Karpas-422 (cell line): ENCODE results near the gene PER1. TPM values are rescaled to one million over a fixed set of nuclear protein-coding genes. Genes with fewer than 3 reads are reported as not detected.

Source experiments
- DNase-seq: peaks from one replicate; pipeline ENCODE4 v3.0.0-alpha.2; 2015
- H2AFZ ChIP-seq: fragments of 200-600 bp; sonication (generic); 2 replicates; pipeline ENCODE4 v1.6.1; 2014; ENCODE audit warnings: antibody characterized with exemption, low read length, mixed read lengths
- H3K27ac ChIP-seq: fragments of 200-600 bp; sonication (generic); 2 replicates; pipeline ENCODE4 v1.5.1; 2014; ENCODE audit warnings: mild to moderate bottlenecking, low read length, moderate library complexity
- H3K27me3 ChIP-seq: fragments of 200-600 bp; sonication (generic); 2 replicates; pipeline ENCODE4 v1.6.1; 2014; ENCODE audit warnings: low read length, mixed read lengths
- H3K36me3 ChIP-seq: fragments of 200-600 bp; sonication (generic); 2 replicates; pipeline ENCODE4 v1.6.1; 2014; ENCODE audit warnings: low read length, mixed read lengths; ENCODE audit not compliant: insufficient read depth
- H3K4me1 ChIP-seq: fragments of 200-600 bp; sonication (generic); 2 replicates; pipeline ENCODE4 v1.6.1; 2014; ENCODE audit warnings: mild to moderate bottlenecking, low read length, mixed read lengths
- H3K4me2 ChIP-seq: fragments of 200-600 bp; sonication (generic); 2 replicates; pipeline ENCODE4 v1.6.1; 2014; ENCODE audit warnings: low read length, low read depth, mild to moderate bottlenecking; ENCODE audit not compliant: poor library complexity, severe bottlenecking
- H3K4me3 ChIP-seq: fragments of 200-600 bp; sonication (generic); 2 replicates; pipeline ENCODE4 v1.5.1; 2014; ENCODE audit warnings: mild to moderate bottlenecking, antibody characterized with exemption, low read length, mixed read lengths
- H3K79me2 ChIP-seq: fragments of 200-600 bp; sonication (generic); 2 replicates; pipeline ENCODE4 v1.6.1; 2014; ENCODE audit warnings: mild to moderate bottlenecking, low read length, mixed read lengths
- H3K9ac ChIP-seq: fragments of 200-600 bp; sonication (generic); 2 replicates; pipeline ENCODE4 v1.6.0; 2014; ENCODE audit warnings: low read length
- H3K9me2 ChIP-seq: fragments of 200-600 bp; sonication (generic), shearing (Covaris generic); replicated peaks from 2 replicates; pipeline ENCODE4 v1.6.0; 2014; ENCODE audit warnings: mild to moderate bottlenecking, low read length, moderate library complexity; ENCODE audit not compliant: insufficient read depth
- H3K9me3 ChIP-seq: fragments of 300-700, 200-600 bp; sonication (generic); 2 replicates; pipeline ENCODE4 v1.6.1; 2014; ENCODE audit warnings: low read length, mixed read lengths
- H4K20me1 ChIP-seq: fragments of 200-600 bp; sonication (generic); 2 replicates; pipeline ENCODE4 v1.6.1; 2014; ENCODE audit warnings: mild to moderate bottlenecking, antibody characterized with exemption, low read length, low read depth; ENCODE audit not compliant: insufficient read depth
- total RNA-seq: library from RNA; depleted of rRNA; stranded (reverse); fragments of >200 nt; shearing (Covaris generic); gene quantifications from 2 replicates; pipeline ENCODE4 v1.2.3, GENCODE V29; 2014; ENCODE audit warnings: low replicate concordance

The PER1 gene
- total RNA-seq, 1 experiment from 2014 or later = 24.0 TPM

- Histone ChIP-seq H4K20me1 (peaks cover 13% of the 10 kb centered on the region), H3K79me2 (peaks cover 43% of the 10 kb centered on the region), H3K36me3 (0 out of 2 replicates have a peak, but pooled peaks cover 3% of the 10 kb centered on the region), H3K27me3 (no peaks in the 10 kb centered on the region), H3K4me1 (peaks cover 55% of the 10 kb centered on the region), H3K9me2 (no peaks in the 10 kb centered on the region), H2AFZ (no peak overlapping the region), H3K27ac (no peak overlapping the region), H3K4me3 (no peak overlapping the region; the same call in 1 of the 2 replicates), H3K9ac (no peak overlapping the region; the same call in 1 of the 2 replicates), H3K4me2 (peak overlapping the region; percentile 97), H3K9me3 (no peaks in the 10 kb centered on the region)
- no peak for DNase-seq
Measured at GRCh38 chr17:8153031-8153451, 837 bp upstream of the PER1 start.

- Histone ChIP-seq H3K9ac (peak overlapping the region; percentile 94), H2AFZ (peak overlapping the region; percentile 39; the same call in 1 of the 2 replicates), H3K4me3 (peak overlapping the region; percentile 88), H3K27ac (peak overlapping the region; percentile 60), H3K27me3 (no peaks in the 10 kb centered on the region), H3K4me1 (peaks cover 50% of the 10 kb centered on the region), H3K79me2 (peaks cover 43% of the 10 kb centered on the region), H4K20me1 (peaks cover 13% of the 10 kb centered on the region), H3K36me3 (0 out of 2 replicates have a peak, but pooled peaks cover 3% of the 10 kb centered on the region), H3K9me2 (no peaks in the 10 kb centered on the region), H3K4me2 (peak overlapping the region; percentile 97), H3K9me3 (no peaks in the 10 kb centered on the region)
- peak; percentile 68 for DNase-seq
Measured at GRCh38 chr17:8151641-8152111, 528 bp downstream of the PER1 start.

GRCh38 chr17:8151120-8151640, 1.0 kb downstream of the PER1 start:
- Histone ChIP-seq H3K9me3 (no peaks in the 10 kb centered on the region), H3K79me2 (peaks cover 43% of the 10 kb centered on the region), H3K9me2 (no peaks in the 10 kb centered on the region), H3K9ac (peak overlapping the region; percentile 94), H2AFZ (no peak overlapping the region), H3K27ac (peak overlapping the region; percentile 60), H4K20me1 (peaks cover 13% of the 10 kb centered on the region), H3K4me2 (peak overlapping the region; percentile 97), H3K4me3 (peak overlapping the region; percentile 88), H3K4me1 (peaks cover 50% of the 10 kb centered on the region), H3K27me3 (no peaks in the 10 kb centered on the region), H3K36me3 (0 out of 2 replicates have a peak, but pooled peaks cover 3% of the 10 kb centered on the region)
- peak; percentile 95 for DNase-seq

- 0 out of 2 replicates have a peak, but pooled peaks cover 3% of the 10 kb centered on the region for H3K36me3 ChIP-seq
- H3K27ac ChIP-seq = peak overlapping the region; percentile 59
- H3K4me2 ChIP-seq = peak overlapping the region; percentile 97
- peak overlapping the region; percentile 94 for H3K9ac ChIP-seq
- no peaks in the 10 kb centered on the region for H3K9me2 ChIP-seq
- DNase-seq = no peak
- H3K27me3 ChIP-seq = no peaks in the 10 kb centered on the region
- peaks cover 13% of the 10 kb centered on the region for H4K20me1 ChIP-seq
- H3K9me3 ChIP-seq = no peaks in the 10 kb centered on the region
- peaks cover 44% of the 10 kb centered on the region for H3K4me1 ChIP-seq
- H3K4me3 ChIP-seq = peak overlapping the region; percentile 88
- no peak overlapping the region for H2AFZ ChIP-seq
- H3K79me2 ChIP-seq = peaks cover 37% of the 10 kb centered on the region
Measured at GRCh38 chr17:8150194-8151119, 1.7 kb downstream of the PER1 start.

GRCh38 chr17:8149419-8150193, 2.6 kb downstream of the PER1 start:
- Histone ChIP-seq H3K27ac (no peak overlapping the region), H4K20me1 (peaks cover 13% of the 10 kb centered on the region)

GRCh38 chr17:8148560-8148959, 3.6 kb downstream of the PER1 start:
- Histone ChIP-seq H3K36me3 (0 out of 2 replicates have a peak, but pooled peaks cover 3% of the 10 kb centered on the region), H3K27ac (no peak overlapping the region), H3K4me1 (peaks cover 25% of the 10 kb centered on the region)

More at GRCh38 chr17:8149419-8150193, 2.6 kb downstream of the PER1 start:
- Histone ChIP-seq H3K4me1 (peaks cover 36% of the 10 kb centered on the region), H3K27me3 (no peaks in the 10 kb centered on the region), H3K36me3 (0 out of 2 replicates have a peak, but pooled peaks cover 3% of the 10 kb centered on the region), H3K79me2 (peaks cover 29% of the 10 kb centered on the region), H3K9ac (no peak overlapping the region), H3K9me3 (no peaks in the 10 kb centered on the region), H2AFZ (no peak overlapping the region), H3K4me2 (no peak overlapping the region), H3K4me3 (no peak overlapping the region), H3K9me2 (no peaks in the 10 kb centered on the region)
- DNase-seq = no peak

GRCh38 chr17:8147805-8148404, 4.3 kb downstream of the PER1 start:
- Histone ChIP-seq H3K4me1 (peaks cover 19% of the 10 kb centered on the region), H4K20me1 (peaks cover 13% of the 10 kb centered on the region), H3K36me3 (0 out of 2 replicates have a peak, but pooled peaks cover 3% of the 10 kb centered on the region), H3K9ac (no peak overlapping the region), H3K4me2 (no peak overlapping the region), H3K27ac (no peak overlapping the region), H3K9me2 (no peaks in the 10 kb centered on the region), H3K79me2 (peaks cover 21% of the 10 kb centered on the region), H3K4me3 (no peak overlapping the region), H3K9me3 (no peaks in the 10 kb centered on the region), H2AFZ (no peak overlapping the region), H3K27me3 (no peaks in the 10 kb centered on the region)
- no peak for DNase-seq

More at GRCh38 chr17:8148560-8148959, 3.6 kb downstream of the PER1 start:
- H2AFZ ChIP-seq = no peak overlapping the region
- no peak overlapping the region for H3K4me2 ChIP-seq
- peaks cover 13% of the 10 kb centered on the region for H4K20me1 ChIP-seq
- no peaks in the 10 kb centered on the region for H3K27me3 ChIP-seq
- H3K9me2 ChIP-seq = no peaks in the 10 kb centered on the region
- H3K9me3 ChIP-seq = no peaks in the 10 kb centered on the region
- no peak overlapping the region for H3K4me3 ChIP-seq
- no peak for DNase-seq
- H3K79me2 ChIP-seq = peaks cover 21% of the 10 kb centered on the region
- H3K9ac ChIP-seq = no peak overlapping the region
